Measurements from ENCODE around the gene PPP4R3A. TPM values are rescaled to one million over a fixed set of nuclear protein-coding genes. Genes with fewer than 3 reads are reported as not detected.

The PPP4R3A gene
- total and polyA plus RNA-seq, 2 of the 4 experiments (the other 2 are of a cell fraction) = 28.2 to 28.9 TPM

DNA sequence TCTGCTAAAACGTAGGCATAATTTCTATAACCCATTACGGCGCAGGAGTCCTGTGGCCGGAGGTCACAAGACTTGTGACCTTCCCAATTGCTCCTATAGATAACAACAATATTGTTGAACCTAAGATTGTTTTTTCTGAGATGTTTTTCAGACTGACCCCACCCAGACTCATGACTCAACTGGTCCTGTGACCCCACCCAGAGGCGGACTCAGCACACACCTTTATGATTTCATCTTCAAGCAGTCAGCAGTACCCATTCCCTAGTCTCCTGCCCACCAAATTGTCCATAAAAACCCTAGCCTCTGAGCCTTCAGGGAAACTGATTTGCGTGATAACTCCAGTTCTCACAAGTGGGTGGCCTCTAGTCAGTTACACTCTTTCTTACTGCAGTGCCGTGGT, 5.9 kb upstream of the PPP4R3A start:
- H2BK15ac ChIP-seq (ENCODE audit: low read depth, low read length) = no peak overlapping the region
- peaks cover 2% of the 10 kb centered on the region; the same call in 1 of the 2 replicates for H3K4me1 ChIP-seq (ENCODE audit: control insufficient read depth, insufficient read depth, low read length)
- in situ Hi-C loops (cut with MboI; ENCODE audit: low sequenced_read_pairs) = loop anchor here (25.0 kb wide), 1 partner anchor 1796 kb away; no protein-coding TSS in a partner anchor
- H3K56ac ChIP-seq (ENCODE audit: extremely low read depth, insufficient read depth, low read length) = no peak overlapping the region
- H4K8ac ChIP-seq (ENCODE audit: low read depth in 2 of 2, low read length in 2 of 2) = no peak overlapping the region
- H2AFZ ChIP-seq (replicated peaks; ENCODE audit: low read length, poor library complexity) = no peak overlapping the region
- H4K20me1 ChIP-seq (ENCODE audit: insufficient read depth, low read length) = no peaks in the 10 kb centered on the region
- ATAC-seq (ENCODE audit: low read depth) (no peak), DNase-seq (no peak)
- intact Hi-C loops (cut with micrococcal nuclease) = no loop called here
- no peak overlapping the region for H3K27ac ChIP-seq (ENCODE audit: insufficient read depth, low read length)
- no peak for TF ChIP-seq RCOR1 (IDR thresholded peaks at IDR 0.05; ENCODE audit: insufficient replicate concordance, low read length)
- TF ChIP-seq MAFK (IDR thresholded peaks at IDR 0.05; ENCODE audit: low read depth, low read length) = no peak
- no peak for TF ChIP-seq MXI1 (IDR thresholded peaks at IDR 0.05; ENCODE audit: borderline replicate concordance, low read depth, low read length)
- TF ChIP-seq RAD21 (IDR thresholded peaks at IDR 0.05; ENCODE audit: low read length) = no peak
- TF ChIP-seq, protein P1, sequence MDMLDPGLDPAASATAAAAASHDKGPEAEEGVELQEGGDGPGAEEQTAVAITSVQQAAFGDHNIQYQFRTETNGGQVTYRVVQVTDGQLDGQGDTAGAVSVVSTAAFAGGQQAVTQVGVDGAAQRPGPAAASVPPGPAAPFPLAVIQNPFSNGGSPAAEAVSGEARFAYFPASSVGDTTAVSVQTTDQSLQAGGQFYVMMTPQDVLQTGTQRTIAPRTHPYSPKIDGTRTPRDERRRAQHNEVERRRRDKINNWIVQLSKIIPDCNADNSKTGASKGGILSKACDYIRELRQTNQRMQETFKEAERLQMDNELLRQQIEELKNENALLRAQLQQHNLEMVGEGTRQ (IDR thresholded peaks at IDR 0.05; ENCODE audit: low read depth, low read length) = no peak
- no peak for TF ChIP-seq CHD1 (IDR thresholded peaks at IDR 0.05; ENCODE audit: low read depth, low read length)
- no peak for TF ChIP-seq BHLHE40 (IDR thresholded peaks at IDR 0.05; ENCODE audit: low read depth, low read length)
- TF ChIP-seq NFE2L2 (IDR thresholded peaks at IDR 0.05; ENCODE audit: low read depth, low read length) = no peak
- TF ChIP-seq RFX5 (IDR thresholded peaks at IDR 0.05; ENCODE audit: low read depth, low read length) = no peak
- TF ChIP-seq POLR2A (IDR thresholded peaks at IDR 0.05; ENCODE audit: low read depth, low read length) = no peak
- no peak for TF ChIP-seq SMC3 (IDR thresholded peaks at IDR 0.05; ENCODE audit: low read depth, low read length)
- no peak for TF ChIP-seq CEBPB (IDR thresholded peaks at IDR 0.05; ENCODE audit: low read depth, low read length)
- TF ChIP-seq, protein P2, sequence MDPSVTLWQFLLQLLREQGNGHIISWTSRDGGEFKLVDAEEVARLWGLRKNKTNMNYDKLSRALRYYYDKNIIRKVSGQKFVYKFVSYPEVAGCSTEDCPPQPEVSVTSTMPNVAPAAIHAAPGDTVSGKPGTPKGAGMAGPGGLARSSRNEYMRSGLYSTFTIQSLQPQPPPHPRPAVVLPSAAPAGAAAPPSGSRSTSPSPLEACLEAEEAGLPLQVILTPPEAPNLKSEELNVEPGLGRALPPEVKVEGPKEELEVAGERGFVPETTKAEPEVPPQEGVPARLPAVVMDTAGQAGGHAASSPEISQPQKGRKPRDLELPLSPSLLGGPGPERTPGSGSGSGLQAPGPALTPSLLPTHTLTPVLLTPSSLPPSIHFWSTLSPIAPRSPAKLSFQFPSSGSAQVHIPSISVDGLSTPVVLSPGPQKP (IDR thresholded peaks at IDR 0.05; ENCODE audit: borderline replicate concordance, low read depth, low read length) = no peak
- TF ChIP-seq, protein P3, sequence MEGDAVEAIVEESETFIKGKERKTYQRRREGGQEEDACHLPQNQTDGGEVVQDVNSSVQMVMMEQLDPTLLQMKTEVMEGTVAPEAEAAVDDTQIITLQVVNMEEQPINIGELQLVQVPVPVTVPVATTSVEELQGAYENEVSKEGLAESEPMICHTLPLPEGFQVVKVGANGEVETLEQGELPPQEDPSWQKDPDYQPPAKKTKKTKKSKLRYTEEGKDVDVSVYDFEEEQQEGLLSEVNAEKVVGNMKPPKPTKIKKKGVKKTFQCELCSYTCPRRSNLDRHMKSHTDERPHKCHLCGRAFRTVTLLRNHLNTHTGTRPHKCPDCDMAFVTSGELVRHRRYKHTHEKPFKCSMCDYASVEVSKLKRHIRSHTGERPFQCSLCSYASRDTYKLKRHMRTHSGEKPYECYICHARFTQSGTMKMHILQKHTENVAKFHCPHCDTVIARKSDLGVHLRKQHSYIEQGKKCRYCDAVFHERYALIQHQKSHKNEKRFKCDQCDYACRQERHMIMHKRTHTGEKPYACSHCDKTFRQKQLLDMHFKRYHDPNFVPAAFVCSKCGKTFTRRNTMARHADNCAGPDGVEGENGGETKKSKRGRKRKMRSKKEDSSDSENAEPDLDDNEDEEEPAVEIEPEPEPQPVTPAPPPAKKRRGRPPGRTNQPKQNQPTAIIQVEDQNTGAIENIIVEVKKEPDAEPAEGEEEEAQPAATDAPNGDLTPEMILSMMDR (conservative IDR thresholded peaks at IDR 0.05; ENCODE audit: low read depth, low read length) = no peak
- no peak for TF ChIP-seq FOS (IDR thresholded peaks at IDR 0.05; ENCODE audit: low read depth, low read length)
- no peak for TF ChIP-seq MAZ (IDR thresholded peaks at IDR 0.05; ENCODE audit: borderline replicate concordance, low read depth, low read length)
- H2BK120ac ChIP-seq (ENCODE audit: low read depth, low read length) = no peak overlapping the region
- H3K36me3 ChIP-seq (ENCODE audit: control insufficient read depth, insufficient read depth, low read length) = no peaks in the 10 kb centered on the region
- H3K9me3 ChIP-seq (ENCODE audit: control insufficient read depth, insufficient read depth, low read length) = no peaks in the 10 kb centered on the region
- H2AK9ac ChIP-seq (replicated peaks; ENCODE audit: low read depth, low read length, poor library complexity) = no peak overlapping the region
- H3K9me1 ChIP-seq (ENCODE audit: insufficient read depth, low read length) = no peaks in the 10 kb centered on the region
- WGBS, 2 experiments (ENCODE audit: extremely low coverage in 2 of 2, insufficient read length in 1 of 2) = 80% methylated on average over 1 of the region's 7 CpGs; no CpG with 5 or more reads in 1 of the 2 experiments
- no TSS peak for BruUV-seq (replicated peaks)
- no peak overlapping the region for H3K4me2 ChIP-seq (ENCODE audit: low read depth, low read length)
- H3K4me3 ChIP-seq (ENCODE audit: insufficient read depth, low read depth, low read length) = no peak overlapping the region
- no peak overlapping the region for H2BK20ac ChIP-seq (ENCODE audit: low read depth, low read length)
- no peak overlapping the region for H3K14ac ChIP-seq (replicated peaks; ENCODE audit: low read depth, low read length)
- H3K79me1 ChIP-seq (ENCODE audit: low read depth in 1 of 2, low read length in 2 of 2) = 0 out of 4 replicates have a peak, but pooled peaks cover 0 to 2% of the 10 kb centered on the region in 2 experiments
- dilution Hi-C loops (cut with HindIII; ENCODE audit: low sequenced_read_pairs, unreplicated experiment) = no loop called here
- POLR2A ChIA-PET (ENCODE audit: unreplicated experiment) = no interaction called here
- H3K18ac ChIP-seq (ENCODE audit: low read depth, low read length) = no peak overlapping the region
- no peak overlapping the region for H3K23ac ChIP-seq (ENCODE audit: low read depth, low read length)
- no peak overlapping the region for H3K9ac ChIP-seq (ENCODE audit: low read depth, low read length)
- peaks cover 1% of the 10 kb centered on the region; the same call in 1 of the 2 replicates for H3K27me3 ChIP-seq (ENCODE audit: control insufficient read depth, insufficient read depth, low read length)
- CTCF ChIA-PET = no interaction called here
- H4K5ac ChIP-seq (ENCODE audit: low read depth, low read length) = no peak overlapping the region
- no peak overlapping the region for H3K4ac ChIP-seq (ENCODE audit: low read depth, low read length)
- no peak overlapping the region for H4K91ac ChIP-seq (ENCODE audit: insufficient read depth, low read depth, low read length)
- no peak overlapping the region for H2BK5ac ChIP-seq (ENCODE audit: low read depth, low read length, poor library complexity, severe bottlenecking)
- no peak overlapping the region for H2AK5ac ChIP-seq (ENCODE audit: low read depth, low read length)

All from IMR-90 (cell line).